Osteoblast (primary cell): ENCODE data around the gene TRIOBP. TPM values are rescaled to one million over a fixed set of nuclear protein-coding genes. Genes with fewer than 3 reads are reported as not detected.

Source experiments
- DNase-seq: peaks from one replicate; pipeline ENCODE4 v3.0.0; 2011; ENCODE audit warnings: low spot score, mixed read lengths; ENCODE audit not compliant: insufficient read length; ENCODE audit errors: missing footprints
- H2AFZ ChIP-seq: 2 replicates; pipeline ENCODE4 v1.6.0; 2011; ENCODE audit warnings: mild to moderate bottlenecking, low read length
- H3K27ac ChIP-seq: 2 replicates; pipeline ENCODE4 v1.5.1; 2011; ENCODE audit warnings: mild to moderate bottlenecking, low read depth, low read length, moderate library complexity
- H3K27me3 ChIP-seq: 2 replicates; pipeline ENCODE4 v1.6.0; 2012; ENCODE audit warnings: mild to moderate bottlenecking, control low read depth, inconsistent platforms, low read length, moderate library complexity; ENCODE audit not compliant: insufficient read depth
- H3K36me3 ChIP-seq: 2 replicates; pipeline ENCODE4 v1.5.1; 2011; ENCODE audit warnings: mild to moderate bottlenecking, low read length, control low read depth, moderate library complexity; ENCODE audit not compliant: insufficient read depth
- H3K4me1 ChIP-seq: 2 replicates; pipeline ENCODE4 v1.5.1; 2011; ENCODE audit warnings: mild to moderate bottlenecking, low read length, control low read depth, moderate library complexity; ENCODE audit not compliant: insufficient read depth
- H3K4me2 ChIP-seq: 2 replicates; pipeline ENCODE4 v1.6.0; 2011; ENCODE audit warnings: mild to moderate bottlenecking, low read length; ENCODE audit not compliant: insufficient read depth
- H3K4me3 ChIP-seq: fragments of 200-600 bp; sonication (generic); 3 replicates; pipeline ENCODE4 v1.5.1; 2012; ENCODE audit warnings: mild to moderate bottlenecking, low read length, inconsistent platforms; ENCODE audit not compliant: insufficient read depth
- H3K79me2 ChIP-seq: 2 replicates; pipeline ENCODE4 v1.6.0; 2012; ENCODE audit warnings: mild to moderate bottlenecking, low read length, control low read depth, inconsistent platforms; ENCODE audit not compliant: insufficient read depth
- H3K9me3 ChIP-seq: 2 replicates; pipeline ENCODE4 v1.5.1; 2011; ENCODE audit warnings: low read depth, low read length, control low read depth
- H4K20me1 ChIP-seq: 2 replicates; pipeline ENCODE4 v1.6.0; 2012; ENCODE audit warnings: mild to moderate bottlenecking, low read length, control low read depth; ENCODE audit not compliant: insufficient read depth
- total RNA-seq: library from RNA; depleted of rRNA; stranded (reverse); fragments of >200 nt; gene quantifications from 2 replicates; pipeline ENCODE4 v1.2.3, GENCODE V29; 2012
- TF ChIP-seq, protein P1 (sequence below): IDR thresholded peaks from 2 replicates; pipeline ENCODE4 v1.5.1; 2011; ENCODE audit warnings: mild to moderate bottlenecking, low read depth, low read length, moderate library complexity; ENCODE audit errors: extremely low read depth

The TRIOBP gene
- total RNA-seq, 1 donor = 162 TPM

DNA sequence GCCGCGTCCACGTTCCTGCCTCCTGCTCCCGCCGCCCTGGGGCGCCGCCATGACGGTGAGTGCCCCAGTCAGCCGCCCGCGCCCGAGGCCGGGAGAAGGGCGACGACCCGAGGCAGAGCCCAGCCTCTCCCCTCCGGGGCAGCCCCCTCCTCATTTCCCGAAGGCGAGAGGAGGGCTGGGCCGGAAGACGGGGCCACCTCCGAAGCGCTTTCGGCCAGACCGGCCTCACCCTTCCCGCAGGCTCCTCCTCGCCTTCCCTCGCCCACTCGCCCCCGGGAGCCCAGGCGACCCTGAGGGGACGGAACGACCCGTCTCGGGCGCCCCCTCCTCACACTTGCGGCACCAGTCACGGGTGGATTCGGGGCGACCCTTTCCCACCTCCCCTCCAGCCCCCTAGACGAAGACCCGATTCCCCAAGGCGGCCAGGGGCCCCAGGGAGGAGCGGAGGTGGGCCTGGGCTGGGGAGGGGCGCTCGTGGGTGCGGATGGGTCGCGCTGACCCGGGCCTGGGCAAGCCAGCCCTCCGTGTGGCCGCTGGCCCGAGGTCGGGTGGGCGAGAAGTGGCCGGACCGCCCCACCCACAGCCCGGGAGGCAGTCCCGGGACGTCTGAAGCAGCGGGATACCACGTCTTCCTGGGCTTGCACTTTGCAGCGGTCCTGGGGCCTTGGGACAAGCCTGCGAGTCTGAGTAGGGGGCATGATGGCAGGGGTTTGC, 49.7 kb downstream of the TRIOBP start:
- H3K27me3 ChIP-seq = no peaks in the 10 kb centered on the region
- peak overlapping the region; percentile 20 for H2AFZ ChIP-seq

DNA sequence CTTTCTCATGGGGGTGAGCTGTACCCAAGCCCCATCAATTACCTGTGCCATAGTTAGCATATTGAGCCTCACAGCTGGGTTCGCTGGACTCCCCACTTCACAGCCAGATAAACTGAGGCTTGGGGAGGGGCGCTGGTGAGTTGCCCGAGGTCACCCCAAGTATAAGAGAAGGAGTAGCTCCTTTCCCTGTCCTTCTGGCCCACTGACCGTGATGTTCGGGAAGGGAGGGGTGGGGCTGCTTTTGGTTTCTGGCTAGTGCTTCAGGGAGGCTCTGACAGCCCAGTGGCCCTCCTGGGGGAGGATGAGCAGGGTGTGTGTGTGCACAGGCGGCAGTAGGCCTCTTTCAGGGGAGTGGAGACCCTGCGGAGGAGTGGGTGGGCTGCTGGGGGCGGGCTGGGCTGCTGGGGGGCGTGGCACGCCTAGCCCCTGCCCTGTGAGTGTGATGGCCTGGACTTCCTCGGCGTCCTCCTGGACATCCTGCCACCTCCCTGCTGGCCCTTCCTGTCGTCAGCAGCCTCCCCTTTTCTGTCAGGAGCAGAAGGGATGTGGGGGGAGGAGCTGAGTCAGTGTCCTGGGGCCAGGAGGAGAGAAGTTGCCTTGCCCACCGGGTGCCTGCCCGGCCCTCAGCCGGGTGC, 50.3 kb downstream of the TRIOBP start:
- Histone ChIP-seq H2AFZ (no peak overlapping the region), H3K9me3 (no peaks in the 10 kb centered on the region), H3K4me2 (peak overlapping the region; percentile 93), H3K79me2 (peaks cover 64% of the 10 kb centered on the region), H3K27me3 (no peaks in the 10 kb centered on the region), H3K36me3 (peaks cover 5% of the 10 kb centered on the region), H4K20me1 (peaks cover 14% of the 10 kb centered on the region), H3K27ac (peak overlapping the region; percentile 72), H3K4me1 (peaks cover 72% of the 10 kb centered on the region), H3K4me3 (peak overlapping the region; percentile 91)
- TF ChIP-seq, protein P1, sequence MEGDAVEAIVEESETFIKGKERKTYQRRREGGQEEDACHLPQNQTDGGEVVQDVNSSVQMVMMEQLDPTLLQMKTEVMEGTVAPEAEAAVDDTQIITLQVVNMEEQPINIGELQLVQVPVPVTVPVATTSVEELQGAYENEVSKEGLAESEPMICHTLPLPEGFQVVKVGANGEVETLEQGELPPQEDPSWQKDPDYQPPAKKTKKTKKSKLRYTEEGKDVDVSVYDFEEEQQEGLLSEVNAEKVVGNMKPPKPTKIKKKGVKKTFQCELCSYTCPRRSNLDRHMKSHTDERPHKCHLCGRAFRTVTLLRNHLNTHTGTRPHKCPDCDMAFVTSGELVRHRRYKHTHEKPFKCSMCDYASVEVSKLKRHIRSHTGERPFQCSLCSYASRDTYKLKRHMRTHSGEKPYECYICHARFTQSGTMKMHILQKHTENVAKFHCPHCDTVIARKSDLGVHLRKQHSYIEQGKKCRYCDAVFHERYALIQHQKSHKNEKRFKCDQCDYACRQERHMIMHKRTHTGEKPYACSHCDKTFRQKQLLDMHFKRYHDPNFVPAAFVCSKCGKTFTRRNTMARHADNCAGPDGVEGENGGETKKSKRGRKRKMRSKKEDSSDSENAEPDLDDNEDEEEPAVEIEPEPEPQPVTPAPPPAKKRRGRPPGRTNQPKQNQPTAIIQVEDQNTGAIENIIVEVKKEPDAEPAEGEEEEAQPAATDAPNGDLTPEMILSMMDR = no peak
- no peak for DNase-seq

More for the DNA sequence above, 49.7 kb downstream of the TRIOBP start:
- Histone ChIP-seq H3K4me2 (peak overlapping the region; percentile 93), H3K27ac (peak overlapping the region; percentile 72), H3K79me2 (peaks cover 60% of the 10 kb centered on the region), H4K20me1 (peaks cover 14% of the 10 kb centered on the region), H3K4me1 (peaks cover 72% of the 10 kb centered on the region), H3K36me3 (peaks cover 5% of the 10 kb centered on the region), H3K9me3 (no peaks in the 10 kb centered on the region), H3K4me3 (peak overlapping the region; percentile 91)
- DNase-seq = no peak
- TF ChIP-seq, protein P1 = no peak

DNA sequence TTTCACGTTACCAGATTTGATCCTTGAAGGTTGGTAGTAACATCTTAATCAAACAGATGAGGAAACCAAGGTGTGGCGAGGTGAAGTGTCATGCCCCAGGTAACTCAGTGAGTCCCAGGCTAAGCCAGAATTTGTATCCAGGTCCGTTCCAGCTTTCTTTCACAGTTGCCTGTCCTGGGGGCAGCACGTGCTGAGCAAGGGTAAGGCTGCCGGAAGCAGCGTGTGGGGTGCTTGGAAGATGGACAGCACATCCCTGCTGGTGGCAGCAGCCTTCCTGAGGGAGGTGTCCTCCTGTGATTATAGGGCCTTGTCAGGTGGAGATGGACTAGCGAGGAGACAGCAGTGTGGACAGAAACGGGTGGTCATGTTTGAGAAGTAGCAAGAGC, 50.9 kb downstream of the TRIOBP start:
- Histone ChIP-seq H2AFZ (no peak overlapping the region), H3K36me3 (peaks cover 5% of the 10 kb centered on the region), H3K79me2 (peaks cover 64% of the 10 kb centered on the region), H3K4me1 (peaks cover 72% of the 10 kb centered on the region), H3K27ac (peak overlapping the region; percentile 64), H3K4me3 (peak overlapping the region; percentile 91), H3K27me3 (no peaks in the 10 kb centered on the region), H3K4me2 (peak overlapping the region; percentile 93), H4K20me1 (peaks cover 14% of the 10 kb centered on the region), H3K9me3 (no peaks in the 10 kb centered on the region)
- TF ChIP-seq, protein P1 = no peak
- DNase-seq = no peak

DNA sequence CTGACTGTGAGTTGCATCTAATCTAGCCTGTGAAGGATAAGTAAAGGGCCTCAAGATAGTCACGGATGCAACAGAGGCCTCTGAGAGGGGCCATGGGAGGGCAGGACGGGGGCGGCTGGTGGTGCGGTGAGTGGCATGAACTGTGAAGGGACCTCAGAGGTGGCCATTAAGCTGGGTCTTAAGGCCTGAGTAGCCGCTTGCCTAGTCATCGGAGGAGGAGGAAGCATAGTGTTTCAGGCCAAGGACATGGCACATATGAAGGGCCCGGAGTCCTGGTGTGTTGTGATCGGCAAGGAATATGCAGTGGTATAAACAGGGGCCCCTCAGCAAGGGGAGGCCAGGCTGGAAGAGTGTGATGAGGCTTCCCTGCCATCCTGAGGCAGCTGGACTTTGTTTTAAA, 51.8 kb downstream of the TRIOBP start:
- peak overlapping the region; percentile 93 for H3K4me2 ChIP-seq
- H3K27me3 ChIP-seq = no peaks in the 10 kb centered on the region
- peaks cover 68% of the 10 kb centered on the region for H3K79me2 ChIP-seq
- TF ChIP-seq, protein P1 = no peak
- no peaks in the 10 kb centered on the region for H3K9me3 ChIP-seq
- no peak for DNase-seq
- H2AFZ ChIP-seq = no peak overlapping the region
- H3K36me3 ChIP-seq = peaks cover 11% of the 10 kb centered on the region
- peaks cover 16% of the 10 kb centered on the region for H4K20me1 ChIP-seq
- peak overlapping the region; percentile 74 for H3K27ac ChIP-seq
- H3K4me1 ChIP-seq = peaks cover 72% of the 10 kb centered on the region
- H3K4me3 ChIP-seq = peak overlapping the region; percentile 0
